Measurements from ENCODE around the gene FOXS1.

Gene FOXS1

GRCh38 chr20:31845300-31845863 lies at the start of gene FOXS1:
FOXS1 (minus strand) TSS chr20:31845604; CDS start chr20:31845542, 62 bp downstream.
- no peak for DNase-seq

GRCh38 chr20:31890646-31891045 lies 45.2 kb upstream of the FOXS1 start:
- DNase-seq: peak in 1 of 3 experiments; percentile 20

- DNase-seq: no peak
Measured at GRCh38 chr20:31883829-31884228, 38.4 kb upstream of the FOXS1 start.

- DNase-seq: no peak
Measured at GRCh38 chr20:31881945-31882344, 36.5 kb upstream of the FOXS1 start.

GRCh38 chr20:31879143-31879987 lies 34.0 kb upstream of the FOXS1 start:
- DNase-seq: peak; percentile 97 to 99 (median 98)

- DNase-seq: no peak
Measured at GRCh38 chr20:31877684-31878083, 32.3 kb upstream of the FOXS1 start.

- no peak for DNase-seq
Measured at GRCh38 chr20:31875671-31876070, 30.3 kb upstream of the FOXS1 start.

GRCh38 chr20:31872406-31872805 lies 27.0 kb upstream of the FOXS1 start:
- DNase-seq: no peak

- no peak for DNase-seq
Measured at GRCh38 chr20:31871618-31871954, 26.2 kb upstream of the FOXS1 start.

- DNase-seq: peak in 1 of 3 experiments; percentile 37
Measured at GRCh38 chr20:31870726-31871617, 25.6 kb upstream of the FOXS1 start.

- peak in 2 of 3 experiments; percentile 64 to 75 for DNase-seq
Measured at GRCh38 chr20:31869942-31870725, 24.7 kb upstream of the FOXS1 start, which contains the start of the genes DUSP15 and TTLL9. DUSP15 (minus strand) TSS chr20:31870527; CDS start chr20:31870337, 190 bp downstream. TTLL9 (plus strand) TSS chr20:31870634; CDS start chr20:31871127, 493 bp downstream.

GRCh38 chr20:31869673-31869941 lies 24.2 kb upstream of the FOXS1 start:
- DNase-seq: no peak

GRCh38 chr20:31868853-31869672 lies 23.7 kb upstream of the FOXS1 start:
- DNase-seq: no peak

- no peak for DNase-seq
Measured at GRCh38 chr20:31866221-31866620, 20.8 kb upstream of the FOXS1 start.

- DNase-seq: no peak
Measured at GRCh38 chr20:31864521-31865400, 19.4 kb upstream of the FOXS1 start.

GRCh38 chr20:31863296-31864085 lies 18.1 kb upstream of the FOXS1 start:
- DNase-seq: no peak

- no peak for DNase-seq
Measured at GRCh38 chr20:31862506-31862905, 17.1 kb upstream of the FOXS1 start.

GRCh38 chr20:31862157-31862470 lies 16.7 kb upstream of the FOXS1 start:
- no peak for DNase-seq

- peak; percentile 81 to 95 (median 92) for DNase-seq
Measured at GRCh38 chr20:31861385-31862156, 16.2 kb upstream of the FOXS1 start.

- DNase-seq: peak; percentile 46 to 88 (median 87)
Measured at GRCh38 chr20:31861135-31861384, 15.7 kb upstream of the FOXS1 start.
